ENCODE data around the gene KCNK1. TPM values are rescaled to one million over a fixed set of nuclear protein-coding genes. Genes with fewer than 3 reads are reported as not detected.

Gene KCNK1
- total and polyA plus RNA-seq, 2 of the 8 experiments (the other 6 are each of a cell fraction or from before 2014, with no cell fraction given) = 11.9 to 16.5 TPM

- Histone ChIP-seq H2BK12ac (ENCODE audit: low read depth, low read length) (no peak overlapping the region), H3K23me2 (ENCODE audit: low read depth, low read length) (no peaks in the 10 kb centered on the region), H3K56ac (replicated peaks; ENCODE audit: insufficient read length, low read depth, low read length) (no peak overlapping the region), H2BK15ac (ENCODE audit: low read length) (no peak overlapping the region), H3K79me1 (ENCODE audit: low read depth, low read length) (no peaks in the 10 kb centered on the region), H2AK5ac (ENCODE audit: low read depth, low read length) (no peak overlapping the region), H4K5ac (ENCODE audit: insufficient read length, low read depth, low read length) (no peak overlapping the region), H2BK120ac (replicated peaks; ENCODE audit: low read depth, low read length) (no peak overlapping the region), H2AFZ (ENCODE audit: low read length) (no peak overlapping the region), H3K79me2 (ENCODE audit: control insufficient read depth in 1 of 2, insufficient read depth in 2 of 2, low read length in 2 of 2) (no peaks in the 10 kb centered on the region), H3K27me3 (replicated peaks in 1 of 4; ENCODE audit: control insufficient read depth in 3 of 4, extremely low read depth in 1 of 4, insufficient read depth in 3 of 4, low read length in 3 of 4) (no peaks in the 10 kb centered on the region), H3K4ac (replicated peaks; ENCODE audit: insufficient read length, low read depth, low read length) (no peak overlapping the region), H3K36me3 (ENCODE audit: control insufficient read depth in 2 of 4, insufficient read depth in 4 of 4, low read length in 3 of 4) (no peaks in the 10 kb centered on the region; a peak in 1 of 8 replicates), H3K27ac (ENCODE audit: low read depth, low read length) (no peak overlapping the region), H3K4me3 (ENCODE audit: extremely low read depth in 1 of 4, insufficient read depth in 2 of 4, low read depth in 3 of 4, low read length in 4 of 4) (no peak overlapping the region), H4K20me1 (replicated peaks in 1 of 2; ENCODE audit: control insufficient read depth in 1 of 2, insufficient read depth in 2 of 2, low read length in 2 of 2) (no peaks in the 10 kb centered on the region), H3K9ac (replicated peaks in 1 of 4; ENCODE audit: extremely low read depth in 1 of 4, low read depth in 3 of 4, low read length in 3 of 4) (no peak overlapping the region), H3K4me2 (ENCODE audit: insufficient read depth in 1 of 2, low read depth in 2 of 2, low read length in 2 of 2) (no peak overlapping the region), H3K9me3 (ENCODE audit: insufficient read depth in 2 of 2, low read depth in 1 of 2, low read length in 1 of 2) (peaks cover 4 to 11% of the 10 kb centered on the region in 2 experiments; a peak in 1 of 4 replicates), H4K8ac (ENCODE audit: extremely low read depth, insufficient read depth, low read length) (no peak overlapping the region; the same call in 1 of the 2 replicates), H3K4me1 (replicated peaks in 1 of 4; ENCODE audit: control insufficient read depth in 3 of 4, insufficient read depth in 4 of 4, low read length in 3 of 4) (no peaks in the 10 kb centered on the region), H2BK20ac (ENCODE audit: low read length) (no peak overlapping the region), H2BK5ac (ENCODE audit: low read depth, low read length) (no peak overlapping the region), H3K23ac (ENCODE audit: insufficient read length) (no peak overlapping the region), H3K14ac (ENCODE audit: insufficient read length) (no peak overlapping the region), H4K91ac (replicated peaks; ENCODE audit: insufficient read length, low read length) (no peak overlapping the region), H3K18ac (ENCODE audit: extremely low read depth, low read length) (no peak overlapping the region)
- ChIA-PET POLR2A (ENCODE audit: partially characterized antibody) (no interaction called here), CTCF (ENCODE audit: partially characterized antibody) (interaction anchor here (0.7 to 1.7 kb wide), 4 partner anchors 10 to 22 kb away, joined by 3 read pairs; no protein-coding TSS in a partner anchor)
- DNase-seq (ENCODE audit: low read depth in 1 of 2, low spot score in 2 of 2) = no peak
- no peak for FAIRE-seq
- 79% methylated on average over 4 of the region's 4 CpGs; no CpG with 5 or more reads in 1 of the 2 experiments for WGBS, 2 experiments (ENCODE audit: extremely low coverage in 1 of 2, insufficient coverage in 1 of 2, insufficient read length in 1 of 2, insufficient replicate concordance in 2 of 2, low coverage in 1 of 2, low lambda C conversion rate in 2 of 2, missing lambda C conversion rate in 1 of 2)
- TF ChIP-seq RNF2 (IDR thresholded peaks at IDR 0.05; ENCODE audit: borderline replicate concordance, low read depth, low read length, missing control alignments, poor library complexity, severe bottlenecking) (no peak), SIRT6 (IDR thresholded peaks at IDR 0.05; ENCODE audit: low read length) (no peak), BCL11A (IDR thresholded peaks at IDR 0.05; ENCODE audit: low read depth in 2 of 2, low read length in 2 of 2) (no peak), SRF (IDR thresholded peaks at IDR 0.05; ENCODE audit: low read depth, low read length) (no peak), ATF3 (IDR thresholded peaks at IDR 0.05; ENCODE audit: insufficient read depth, low read depth, low read length) (no peak), YY1 (IDR thresholded peaks at IDR 0.05; ENCODE audit: low read depth, low read length) (no peak), SIN3A (conservative IDR thresholded peaks at IDR 0.05 in 1 of 2, IDR thresholded peaks at IDR 0.05 in 1 of 2; ENCODE audit: low read depth in 1 of 2, low read length in 2 of 2) (no peak), CTCF (IDR thresholded peaks at IDR 0.05; ENCODE audit: control extremely low read depth in 1 of 3, insufficient read depth in 1 of 3, low read depth in 1 of 3, low read length in 3 of 3) (no peak), CHD1 (IDR thresholded peaks at IDR 0.05; ENCODE audit: low read depth, low read length) (no peak)
Measured at GRCh38 chr1:233707153-233707879, 93.4 kb downstream of the KCNK1 start.

Data from H1 (cell line).